ENCODE data around the gene ZBTB16.

DNA sequence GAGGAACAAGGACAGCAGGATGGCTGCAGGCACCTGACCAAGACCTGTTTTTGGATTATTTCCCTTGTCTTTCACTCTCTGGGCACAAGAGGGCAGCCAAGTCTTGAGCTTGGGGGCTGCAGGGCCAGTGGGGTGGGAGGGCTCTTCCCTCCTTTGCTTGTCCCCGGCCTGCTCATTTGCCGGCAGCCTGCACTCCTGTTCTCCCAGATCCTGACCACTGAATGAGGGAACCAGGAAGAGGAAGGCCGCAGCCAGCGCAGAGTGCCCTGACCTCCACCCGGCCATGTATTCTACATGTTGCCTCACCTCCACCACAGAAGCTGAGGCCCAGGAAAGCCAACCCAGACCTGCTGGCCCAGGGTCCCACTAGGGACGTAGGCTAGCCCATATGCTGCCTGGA lies 221.2 kb downstream of the ZBTB16 start:
- TF ChIP-seq POLR2AphosphoS5 (IDR thresholded peaks at IDR 0.05; ENCODE audit: insufficient read depth, low read depth, low read length) (peak; percentile 17), CTCF (IDR thresholded peaks at IDR 0.05; ENCODE audit: extremely low read depth in 1 of 2, insufficient read depth in 1 of 2, low read depth in 1 of 2, low read length in 2 of 2) (peak; percentile 71 to 80), POLR2A (IDR thresholded peaks at IDR 0.05; ENCODE audit: low read depth, low read length) (no peak)

Data from endothelial cell of umbilical vein (primary cell).